NCI-H146 treated with DMSO at 0.1 percent for 48 hours (cell line): ENCODE data around the gene PFN3.
"Not testable (repeated sequence)": the region's sequence is repeated elsewhere in the genome, so short reads cannot be mapped to it uniquely, and the experiment has no call there.

Experiments used
- DNase-seq: peaks from one replicate; lab custom pipeline; 2025; ENCODE audit not compliant: unreplicated experiment; lab: John Stamatoyannopoulos, UW

PFN3 gene

DNA sequence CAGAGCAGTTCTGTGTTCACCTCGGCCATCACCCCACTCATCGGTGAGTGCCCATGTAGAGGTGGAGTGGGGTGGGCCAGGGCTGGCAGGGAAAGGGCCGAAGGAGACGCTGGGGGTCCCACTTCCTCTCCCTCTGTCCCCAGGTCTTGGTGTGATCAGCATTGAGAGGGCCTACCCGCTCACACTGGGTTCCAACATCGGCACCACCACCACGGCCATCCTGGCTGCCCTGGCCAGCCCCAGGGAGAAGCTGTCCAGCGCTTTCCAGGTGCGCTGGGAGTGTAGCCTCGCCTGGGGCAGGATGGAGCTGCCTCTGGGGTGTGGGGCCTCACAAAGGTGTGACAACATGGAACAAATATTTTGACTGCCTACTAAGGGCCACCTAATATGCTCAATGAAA is 3.7 kb downstream of the PFN3 start:
- no peak for DNase-seq

DNA sequence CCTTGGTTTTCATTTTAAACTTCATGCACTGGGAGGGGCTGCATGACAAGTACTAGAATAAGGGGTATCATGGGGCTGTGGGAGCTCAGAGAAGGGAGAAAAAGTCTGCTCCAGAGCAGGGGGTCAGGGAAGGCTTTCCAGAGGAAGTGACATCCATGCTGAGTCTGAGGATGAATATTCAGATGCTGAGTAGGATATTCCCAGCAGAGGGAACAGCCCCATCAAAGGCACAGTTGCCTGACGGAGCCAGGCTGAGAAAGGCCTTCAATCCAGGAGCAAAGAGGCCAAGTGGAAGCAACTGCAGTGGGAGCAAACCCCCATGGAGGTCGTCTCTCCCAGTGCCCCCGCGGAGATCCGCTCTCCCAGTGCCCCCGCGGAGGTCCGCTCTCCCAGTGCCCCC is 4.4 kb downstream of the PFN3 start:
- DNase-seq, result no peak

DNA sequence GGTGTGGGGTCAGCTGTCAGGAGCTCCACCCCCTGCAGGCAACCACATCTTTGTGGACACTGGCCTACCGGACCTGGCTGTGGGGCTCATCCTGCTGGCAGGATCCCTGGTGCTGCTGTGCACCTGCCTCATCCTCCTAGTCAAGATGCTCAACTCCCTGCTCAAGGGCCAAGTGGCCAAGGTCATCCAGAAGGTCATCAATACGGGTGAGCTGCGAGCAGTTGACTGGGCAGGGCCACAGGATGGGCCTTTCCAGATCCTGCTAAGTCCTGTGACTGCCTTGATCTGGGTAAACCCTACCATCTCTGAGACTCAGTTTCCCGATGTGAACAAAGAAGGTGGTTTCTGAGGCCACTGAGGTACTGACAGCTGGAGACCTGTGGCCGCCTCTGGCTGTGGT is 6.5 kb downstream of the PFN3 start:
- DNase-seq, result no peak

DNA sequence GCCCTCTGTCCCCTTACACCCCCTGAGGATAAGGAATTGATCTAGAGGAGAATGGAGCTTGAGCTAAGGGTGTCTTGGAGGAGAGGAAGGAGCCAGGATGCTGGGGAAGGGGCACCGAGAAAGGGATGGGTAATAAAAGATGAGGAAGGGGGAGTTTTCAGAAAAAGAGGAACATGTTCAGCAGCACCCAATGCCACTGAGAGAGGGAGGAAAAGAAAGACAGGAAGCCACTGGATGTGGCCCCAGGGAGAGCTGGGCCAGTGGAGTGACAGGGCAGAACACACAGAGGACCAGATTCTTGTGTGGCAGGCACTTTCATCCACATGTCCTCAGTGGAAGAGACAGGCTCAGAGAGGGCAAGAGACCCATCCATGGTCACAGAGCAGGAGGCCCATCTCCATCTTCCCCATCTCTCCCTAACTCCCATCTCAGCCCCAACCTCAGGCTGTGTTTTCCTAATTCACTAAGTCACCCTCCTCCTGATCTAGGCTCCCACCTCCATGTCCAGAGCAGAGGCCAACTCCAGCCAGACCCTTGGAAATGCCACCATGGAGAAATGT is 7.2 kb downstream of the PFN3 start:
- no peak for DNase-seq

DNA sequence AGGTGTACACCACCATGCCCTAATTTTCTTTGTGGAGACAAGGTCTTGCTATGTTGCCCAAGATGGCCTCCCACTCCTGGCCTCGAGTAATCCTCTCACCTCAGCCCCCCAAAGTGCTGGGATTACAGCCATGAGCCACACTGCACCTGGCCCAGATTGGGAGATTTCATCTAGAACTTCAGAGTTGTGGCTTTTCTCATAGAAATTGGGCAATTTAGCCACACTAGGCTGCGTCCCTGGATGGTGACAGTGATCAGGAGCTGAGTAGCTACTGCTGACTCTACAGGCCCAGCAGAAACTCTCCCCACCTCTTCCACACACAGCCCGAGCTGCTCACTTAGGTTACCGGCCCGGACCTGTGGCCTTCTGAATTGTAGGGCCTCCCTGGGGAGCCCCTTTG is 7.7 kb downstream of the PFN3 start:
- DNase-seq, result no peak

GRCh38 chr5:177390363-177391300 is 9.8 kb downstream of the PFN3 start:
- DNase-seq, result peak; percentile 48

GRCh38 chr5:177389241-177390169 is 11.0 kb downstream of the PFN3 start:
- DNase-seq, result no peak

GRCh38 chr5:177388521-177389052 is 11.9 kb downstream of the PFN3 start:
- DNase-seq, result no peak

DNA sequence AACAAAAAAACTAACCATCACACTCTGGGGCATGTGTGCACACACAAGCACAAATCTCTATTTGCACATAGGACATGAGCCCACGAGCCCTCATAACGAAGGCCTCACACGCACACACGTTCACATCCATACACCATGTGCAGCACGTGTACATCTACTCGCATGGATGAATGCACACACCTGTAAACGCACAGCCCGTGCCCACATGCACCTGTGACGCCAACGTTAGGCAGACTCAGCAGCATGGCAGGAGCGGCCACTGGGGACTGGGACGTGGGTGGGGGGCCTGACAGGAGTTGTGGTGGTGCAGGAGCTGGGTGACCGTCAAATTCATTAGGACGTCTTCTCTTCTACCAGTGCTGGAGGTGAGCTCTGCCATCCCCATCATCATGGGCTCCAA is 13.1 kb downstream of the PFN3 start:
- no peak for DNase-seq

DNA sequence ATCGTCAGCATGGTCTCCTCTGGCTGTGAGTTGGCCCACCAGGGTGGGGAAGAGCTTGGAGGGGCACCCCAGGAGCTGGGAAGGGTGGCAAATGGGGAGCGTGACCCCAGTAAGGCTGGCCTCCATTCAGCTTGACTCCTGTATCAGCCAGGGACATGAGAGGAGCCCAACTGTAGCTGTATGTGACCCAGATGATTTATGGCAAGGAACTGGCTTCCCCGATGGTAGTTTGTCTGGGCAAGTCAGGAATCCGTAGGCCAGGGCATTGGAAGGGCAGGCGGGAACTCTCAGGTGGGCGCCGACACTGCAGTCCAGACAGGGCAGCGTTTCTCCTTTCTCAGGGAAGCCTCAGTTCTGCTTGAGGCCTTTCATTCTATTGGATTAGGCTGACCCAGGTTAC is 13.9 kb downstream of the PFN3 start:
- no peak for DNase-seq

- DNase-seq, result no peak
Observed at GRCh38 chr5:177385720-177386119, 14.7 kb downstream of the PFN3 start.

DNA sequence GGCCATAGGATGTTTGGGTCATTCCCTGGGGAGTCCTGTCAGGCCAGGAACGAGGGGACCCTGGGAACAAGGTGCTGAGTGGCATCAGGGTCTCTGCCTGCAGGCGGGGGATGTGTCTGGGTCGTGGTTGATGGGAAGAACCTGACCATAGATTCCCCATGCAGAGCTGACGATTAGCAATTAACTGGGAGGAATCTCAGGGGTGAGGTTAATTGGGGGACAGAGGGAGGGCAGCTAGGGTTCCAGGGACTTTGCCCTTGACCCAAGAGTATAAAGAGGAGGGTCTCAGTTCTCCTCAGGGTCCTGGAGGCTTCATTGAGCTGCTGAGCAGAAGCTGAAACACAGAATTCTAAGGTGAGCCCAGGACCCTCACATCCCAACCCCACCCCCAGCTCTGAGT is 16.3 kb downstream of the PFN3 start, which contains the start of gene SLC34A1:
TSS of gene SLC34A1 (plus strand) at position 301 of the 400 bp plus-strand sequence. CDS start 1,308 bp downstream, outside the sequence.
- no peak for DNase-seq

- DNase-seq, result no peak
Observed at GRCh38 chr5:177383181-177383580, 17.3 kb downstream of the PFN3 start.

DNA sequence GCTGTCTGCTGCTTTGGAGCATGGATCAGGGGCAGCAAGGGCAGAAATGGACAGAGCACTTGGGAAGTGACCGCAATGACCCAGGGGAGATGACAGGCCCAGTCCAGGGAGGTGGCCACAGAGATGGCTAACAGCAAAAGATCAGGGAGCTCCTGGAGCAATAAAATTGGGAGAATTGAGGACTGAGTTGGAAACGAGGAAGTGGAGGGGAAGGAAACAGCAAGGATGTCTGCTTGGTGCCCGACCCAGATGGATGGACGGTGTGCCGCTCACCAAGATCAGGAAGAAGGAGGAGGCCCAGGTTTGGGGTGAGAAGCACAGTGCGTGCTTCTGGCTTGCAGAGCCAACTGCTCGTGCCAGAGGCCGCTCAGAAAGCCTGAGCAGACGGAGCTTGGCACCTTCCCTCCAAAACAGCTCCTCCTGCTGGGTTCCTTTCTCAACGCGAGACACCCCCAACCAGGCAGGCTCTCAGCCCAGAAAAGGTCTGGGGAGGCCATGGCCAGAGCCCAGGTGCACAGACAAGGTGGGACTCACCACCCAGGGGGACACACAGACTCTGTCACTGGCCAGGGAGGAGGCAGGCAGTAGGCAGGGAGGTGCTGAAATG is 17.9 kb downstream of the PFN3 start:
- no peak for DNase-seq

DNA sequence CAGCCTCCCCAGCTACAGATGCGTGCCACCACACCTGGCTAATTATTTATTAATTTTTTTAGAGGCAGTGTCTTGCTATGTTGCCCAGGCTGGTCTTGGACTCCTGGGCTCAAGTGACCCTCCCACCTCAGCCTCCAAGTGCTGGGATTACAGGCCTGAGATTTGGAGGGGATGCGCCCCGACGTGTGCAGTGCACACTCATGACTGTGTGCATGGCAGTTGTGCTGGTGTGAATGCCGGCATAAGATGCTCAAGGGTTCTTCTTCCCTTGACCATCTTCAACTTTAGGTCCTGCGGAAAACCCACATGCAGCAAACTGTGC is 19.7 kb downstream of the PFN3 start:
- DNase-seq, result no peak

DNA sequence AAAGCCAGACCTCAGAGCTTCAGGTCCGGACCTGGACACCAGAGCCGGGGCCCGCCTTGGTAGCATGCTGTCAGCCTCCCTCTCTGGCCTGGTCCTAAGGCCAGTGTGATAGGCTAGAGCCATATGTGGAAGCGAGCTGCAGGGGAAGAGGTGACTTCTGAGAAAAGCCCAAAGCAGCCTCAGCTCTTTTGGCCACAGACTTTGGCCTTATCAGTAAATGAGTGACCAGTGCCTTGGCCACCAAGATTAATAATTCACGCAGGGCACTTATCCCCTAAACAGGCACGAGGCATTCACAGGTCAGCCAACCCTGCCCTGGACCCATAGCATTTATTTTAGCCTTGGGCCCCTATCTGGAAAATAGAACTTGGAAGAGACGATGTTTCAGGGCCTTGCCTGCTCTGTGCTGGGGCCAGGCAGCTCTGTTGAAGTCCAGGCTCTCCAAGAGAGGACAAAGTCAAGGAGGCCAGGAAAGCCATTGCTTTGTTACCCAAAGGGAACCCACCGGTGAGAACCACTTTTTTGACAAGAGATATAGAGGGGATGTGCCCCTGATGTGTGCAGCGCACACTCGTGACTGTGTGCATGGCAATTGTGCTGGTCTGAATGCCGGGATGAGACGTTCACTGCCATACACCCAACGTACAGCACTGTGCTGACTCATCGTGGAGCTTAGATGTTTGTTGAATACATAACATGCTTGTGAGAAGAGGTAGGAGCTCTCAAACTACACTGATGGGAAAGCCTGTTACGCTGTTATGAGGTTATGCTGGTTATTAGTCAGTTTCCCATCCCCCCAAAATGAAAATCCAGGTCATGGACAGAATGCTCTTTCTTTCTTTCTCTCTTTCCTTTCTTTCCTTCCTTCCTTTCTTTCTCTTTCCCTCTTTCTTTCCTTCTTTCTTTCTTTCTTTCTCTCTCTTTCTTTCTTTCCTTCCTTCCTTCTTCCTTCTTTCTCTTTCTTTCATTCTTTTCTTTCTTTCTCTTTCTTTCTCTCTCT is 21.3 kb downstream of the PFN3 start:
- DNase-seq, result no peak

DNA sequence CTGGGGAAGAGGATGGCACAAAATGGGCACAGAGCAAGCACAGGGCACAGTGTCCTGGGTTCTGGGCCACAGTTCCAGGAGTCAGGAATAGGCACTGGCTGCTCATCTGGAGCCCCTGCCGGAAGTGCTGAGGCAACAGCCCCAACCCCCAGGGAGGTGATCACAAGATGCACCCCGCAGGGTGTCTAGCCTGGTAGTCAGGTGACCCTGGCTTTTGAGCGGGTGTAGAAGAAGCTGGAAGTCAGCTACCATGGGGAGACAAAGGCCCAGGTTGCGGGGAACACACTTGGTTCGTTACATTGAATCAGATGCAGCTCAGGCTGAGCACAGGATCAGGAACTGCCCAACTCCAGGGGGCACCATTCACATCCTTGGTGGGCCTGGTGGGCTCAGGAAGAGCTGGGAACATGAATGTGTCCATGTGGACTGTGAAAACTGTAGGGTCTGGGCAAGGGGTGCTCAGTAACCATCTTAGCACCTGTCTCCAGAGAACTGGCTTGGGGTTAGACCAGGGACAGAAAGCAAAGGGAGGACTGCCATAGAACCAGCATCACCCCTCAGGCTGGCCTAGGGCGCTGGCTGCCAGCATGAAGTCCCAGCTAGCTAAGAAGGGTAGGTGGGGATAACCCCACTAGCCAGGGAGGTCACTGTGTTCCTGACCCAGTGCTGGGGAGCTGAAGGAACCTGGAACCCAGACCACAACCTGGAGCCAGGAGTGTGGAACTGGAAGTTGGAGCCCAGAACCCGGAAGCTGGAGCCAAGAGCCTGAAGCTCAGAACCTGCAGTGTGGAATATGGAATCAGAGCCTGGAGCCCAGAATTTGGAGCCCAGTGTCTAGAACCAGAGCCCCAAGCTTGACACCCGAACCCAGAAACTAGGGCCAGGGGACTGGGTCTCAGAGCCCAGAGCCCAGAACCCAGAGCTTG is 22.3 kb downstream of the PFN3 start:
- DNase-seq, result no peak

GRCh38 chr5:177376107-177376506 is 24.4 kb downstream of the PFN3 start:
- no peak for DNase-seq

DNA sequence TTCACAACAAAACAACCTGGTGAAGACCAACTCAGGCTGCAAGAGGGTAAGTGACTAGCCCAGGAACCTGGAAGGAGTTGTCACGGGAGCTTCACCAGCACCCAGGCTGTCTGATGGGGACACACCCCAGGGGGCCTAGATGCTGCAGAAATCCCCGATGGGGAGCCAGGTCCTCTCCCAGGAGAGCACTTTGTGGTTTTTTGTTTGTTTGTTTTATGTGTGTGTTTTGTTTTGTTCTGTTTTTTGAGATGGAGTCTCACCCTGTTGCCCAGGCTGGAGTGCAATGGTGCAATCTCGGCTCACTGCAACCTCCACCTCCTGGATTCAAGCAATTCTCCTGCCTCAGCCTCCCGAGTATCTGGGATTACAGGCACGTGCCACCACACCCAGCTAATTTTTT is 24.9 kb downstream of the PFN3 start:
- DNase-seq, result not testable (repeated sequence)
